ENCODE data around the gene TEX14.

DNA sequence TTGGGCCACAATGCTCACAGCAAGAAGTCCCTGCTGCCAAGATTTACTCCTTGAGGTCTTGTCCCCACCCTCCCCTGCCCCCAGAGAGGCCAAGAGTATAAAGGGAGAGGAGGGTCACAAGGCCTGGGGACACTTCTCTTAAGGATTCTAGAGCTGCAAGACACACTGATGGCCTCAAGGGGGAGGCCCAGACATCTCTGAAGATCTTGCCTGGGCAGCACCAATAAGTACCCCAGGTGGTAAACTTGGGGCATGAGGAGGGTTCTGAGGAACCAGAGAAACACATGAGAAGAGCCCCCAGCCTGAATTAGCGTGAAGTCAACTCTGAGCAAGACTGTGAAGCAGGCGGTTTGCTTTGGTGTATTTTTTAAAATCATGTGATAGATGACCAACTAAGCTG, 150.6 kb downstream of the TEX14 start:
- TF ChIP-seq POLR2AphosphoS5 (IDR thresholded peaks at IDR 0.05) (no peak), POLR2A (IDR thresholded peaks at IDR 0.05) (no peak), EP300 (IDR thresholded peaks at IDR 0.05) (no peak)
- TF ChIP-seq, protein P1, sequence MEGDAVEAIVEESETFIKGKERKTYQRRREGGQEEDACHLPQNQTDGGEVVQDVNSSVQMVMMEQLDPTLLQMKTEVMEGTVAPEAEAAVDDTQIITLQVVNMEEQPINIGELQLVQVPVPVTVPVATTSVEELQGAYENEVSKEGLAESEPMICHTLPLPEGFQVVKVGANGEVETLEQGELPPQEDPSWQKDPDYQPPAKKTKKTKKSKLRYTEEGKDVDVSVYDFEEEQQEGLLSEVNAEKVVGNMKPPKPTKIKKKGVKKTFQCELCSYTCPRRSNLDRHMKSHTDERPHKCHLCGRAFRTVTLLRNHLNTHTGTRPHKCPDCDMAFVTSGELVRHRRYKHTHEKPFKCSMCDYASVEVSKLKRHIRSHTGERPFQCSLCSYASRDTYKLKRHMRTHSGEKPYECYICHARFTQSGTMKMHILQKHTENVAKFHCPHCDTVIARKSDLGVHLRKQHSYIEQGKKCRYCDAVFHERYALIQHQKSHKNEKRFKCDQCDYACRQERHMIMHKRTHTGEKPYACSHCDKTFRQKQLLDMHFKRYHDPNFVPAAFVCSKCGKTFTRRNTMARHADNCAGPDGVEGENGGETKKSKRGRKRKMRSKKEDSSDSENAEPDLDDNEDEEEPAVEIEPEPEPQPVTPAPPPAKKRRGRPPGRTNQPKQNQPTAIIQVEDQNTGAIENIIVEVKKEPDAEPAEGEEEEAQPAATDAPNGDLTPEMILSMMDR (IDR thresholded peaks at IDR 0.05): no peak
